Kidney glomerular epithelial cell (primary cell): Measurements from ENCODE around the gene EIF5.
"Not testable (repeated sequence)": the region's sequence is repeated elsewhere in the genome, so short reads cannot be mapped to it uniquely, and the experiment has no call there.

Source experiments
- DNase-seq: peaks from one replicate; lab custom pipeline; 2025; lab: John Stamatoyannopoulos, UW

Gene EIF5

DNA sequence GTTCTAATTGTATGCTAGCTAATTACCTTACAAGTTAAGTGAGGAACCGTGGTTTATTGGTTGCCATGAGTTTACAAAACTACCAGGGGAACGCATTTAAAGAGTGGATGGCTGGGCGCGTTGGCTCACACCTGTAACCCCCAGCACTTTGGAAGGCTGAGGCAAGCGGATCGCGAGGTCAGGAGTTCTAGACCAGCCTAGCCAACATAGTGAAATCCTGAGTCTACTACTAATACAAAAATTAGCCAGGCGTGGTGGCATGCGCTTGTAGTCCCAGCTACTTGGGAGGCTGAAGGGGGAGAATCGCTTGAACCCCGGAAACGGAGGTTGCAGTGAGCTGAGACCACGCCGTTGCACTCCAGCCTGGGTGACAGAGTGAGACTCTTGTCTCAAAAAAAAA, 2.2 kb downstream of the EIF5 start:
- no peak for DNase-seq

DNA sequence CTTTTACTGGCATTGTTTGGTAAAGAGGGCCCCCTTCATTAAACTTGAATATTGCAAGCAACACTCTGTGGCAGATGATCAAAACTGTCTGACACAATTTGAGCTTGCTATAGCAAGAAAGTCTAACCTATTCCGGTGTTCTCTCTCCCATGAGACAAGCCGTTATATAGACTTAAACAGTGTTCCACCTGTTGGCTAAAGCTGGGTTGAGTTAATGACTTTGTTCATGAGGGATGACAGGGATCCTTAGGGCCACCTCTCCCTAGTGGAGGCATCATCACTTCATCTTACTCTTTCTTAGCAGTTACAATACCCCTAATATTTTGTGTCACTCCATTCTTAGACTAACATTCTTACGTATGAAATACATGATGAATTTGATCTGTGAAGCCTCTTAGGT, 3.8 kb downstream of the EIF5 start:
- no peak for DNase-seq

DNA sequence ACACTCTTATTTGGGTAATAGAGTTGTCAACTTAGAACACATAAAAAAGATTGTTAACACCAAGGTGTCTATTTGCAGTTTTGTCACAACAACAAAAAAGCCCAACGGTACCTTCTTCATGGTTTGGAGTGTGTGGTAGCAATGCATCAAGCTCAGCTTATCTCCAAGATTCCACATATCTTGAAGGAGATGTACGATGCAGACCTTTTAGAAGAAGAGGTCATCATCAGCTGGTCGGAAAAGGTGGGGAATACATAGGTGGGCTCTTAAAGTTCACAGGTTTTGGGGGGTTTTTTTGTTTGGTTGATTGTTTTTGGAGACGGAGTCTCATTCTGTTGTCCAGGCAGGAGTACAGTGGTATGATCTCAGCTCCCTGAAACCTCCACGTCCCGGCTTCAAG, 5.5 kb downstream of the EIF5 start:
- no peak for DNase-seq

DNA sequence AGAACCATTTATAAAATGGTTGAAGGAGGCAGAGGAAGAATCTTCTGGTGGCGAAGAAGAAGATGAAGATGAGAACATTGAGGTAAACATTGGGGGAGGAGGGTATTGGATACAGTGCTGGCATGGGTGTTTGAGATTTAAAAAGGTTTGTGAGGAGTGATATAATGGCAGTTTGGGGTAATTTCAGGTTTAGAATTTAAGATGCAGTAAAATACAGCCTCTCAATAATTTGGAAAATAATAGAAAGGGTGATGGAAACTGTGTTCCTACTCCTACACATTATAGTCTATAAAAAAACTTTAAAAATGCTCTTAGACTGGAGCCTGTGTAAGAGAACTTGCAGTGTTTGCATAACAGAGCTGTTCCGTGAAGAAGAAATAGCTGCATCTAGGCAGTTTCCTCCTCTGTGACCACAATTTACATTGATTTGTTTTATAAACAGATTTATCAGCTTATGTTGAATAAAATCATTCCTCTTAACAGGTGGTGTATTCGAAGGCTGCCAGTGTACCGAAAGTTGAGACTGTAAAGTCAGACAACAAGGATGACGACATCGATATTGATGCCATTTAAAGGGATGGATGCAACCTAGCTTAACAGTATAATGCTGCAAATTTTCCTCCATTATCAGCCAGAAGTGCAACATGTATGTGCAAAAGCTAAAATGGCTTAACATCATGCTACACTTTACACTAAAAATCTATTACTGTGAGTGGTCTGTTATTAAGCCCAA, 6.6 kb downstream of the EIF5 start:
- DNase-seq = no peak

GRCh38 chr14:103341250-103342129, 7.5 kb downstream of the EIF5 start:
- no peak for DNase-seq

- DNase-seq = no peak
These were observed 9.3 kb downstream of the EIF5 start for GRCh38 chr14:103343164-103343879.

- no peak for DNase-seq
These were observed 10.1 kb downstream of the EIF5 start for GRCh38 chr14:103343905-103344797.

- DNase-seq = no peak
These were observed 12.2 kb downstream of the EIF5 start for GRCh38 chr14:103346286-103346685.

- no peak for DNase-seq
These were observed 13.2 kb downstream of the EIF5 start for GRCh38 chr14:103347091-103347815.

DNA sequence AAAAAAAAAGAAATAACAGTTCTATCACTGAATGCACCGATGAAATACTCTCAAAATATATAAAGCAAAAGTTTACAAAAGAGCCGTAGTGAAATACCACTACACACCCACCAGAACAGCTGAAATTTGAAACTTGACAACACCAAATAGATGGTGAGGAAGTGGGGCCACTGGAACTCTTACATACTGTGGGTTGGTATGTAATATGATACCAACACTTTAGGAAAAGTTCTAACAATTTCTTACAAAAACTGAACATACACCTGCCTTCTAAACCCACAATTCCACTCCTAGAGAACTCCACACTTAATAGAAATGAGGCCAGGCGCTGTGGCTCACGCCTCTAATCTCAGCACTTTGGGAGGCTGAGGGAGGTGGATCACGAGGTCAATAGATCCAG, 14.1 kb downstream of the EIF5 start:
- DNase-seq = no peak

DNA sequence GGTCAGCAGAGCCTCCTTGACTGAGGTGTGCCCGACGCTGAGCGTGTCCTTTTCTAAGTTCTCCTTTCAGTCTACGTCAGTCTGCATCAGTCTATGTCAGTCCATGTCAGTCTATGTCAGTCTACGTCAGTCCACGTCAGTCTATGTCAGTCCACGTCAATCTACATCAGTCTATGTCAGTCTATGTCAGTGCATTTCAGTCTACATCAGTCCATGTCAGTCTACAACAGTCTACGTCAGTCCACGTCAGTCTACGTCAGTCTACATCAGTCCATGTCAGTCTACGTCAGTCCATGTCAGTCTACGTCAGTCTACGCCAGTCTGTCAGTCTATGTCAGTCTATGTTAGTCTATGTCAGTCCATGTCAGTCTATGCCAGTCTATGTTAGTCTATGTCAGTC, 15.9 kb downstream of the EIF5 start:
- no peak for DNase-seq

GRCh38 chr14:103353362-103353761, 19.3 kb downstream of the EIF5 start:
- DNase-seq = no peak

DNA sequence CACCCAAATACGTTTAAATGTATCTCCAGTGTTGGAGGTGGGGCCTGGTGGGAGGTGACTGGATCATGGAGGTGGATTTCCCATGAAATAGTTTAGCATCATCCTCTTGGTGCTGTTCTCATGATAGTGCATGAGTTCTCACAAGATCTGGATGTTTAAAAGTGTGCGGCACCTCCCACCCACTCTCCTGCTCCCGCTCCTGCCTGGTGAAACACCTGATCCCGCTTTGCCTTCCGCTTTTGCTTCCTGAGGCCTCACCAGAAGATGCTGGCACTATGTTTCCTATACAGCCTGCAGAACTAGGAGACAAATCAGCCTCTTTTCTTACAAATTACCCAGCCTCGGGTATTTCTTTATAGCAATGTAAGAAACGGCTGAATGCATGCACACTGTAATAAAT, 20.1 kb downstream of the EIF5 start:
- no peak for DNase-seq

DNA sequence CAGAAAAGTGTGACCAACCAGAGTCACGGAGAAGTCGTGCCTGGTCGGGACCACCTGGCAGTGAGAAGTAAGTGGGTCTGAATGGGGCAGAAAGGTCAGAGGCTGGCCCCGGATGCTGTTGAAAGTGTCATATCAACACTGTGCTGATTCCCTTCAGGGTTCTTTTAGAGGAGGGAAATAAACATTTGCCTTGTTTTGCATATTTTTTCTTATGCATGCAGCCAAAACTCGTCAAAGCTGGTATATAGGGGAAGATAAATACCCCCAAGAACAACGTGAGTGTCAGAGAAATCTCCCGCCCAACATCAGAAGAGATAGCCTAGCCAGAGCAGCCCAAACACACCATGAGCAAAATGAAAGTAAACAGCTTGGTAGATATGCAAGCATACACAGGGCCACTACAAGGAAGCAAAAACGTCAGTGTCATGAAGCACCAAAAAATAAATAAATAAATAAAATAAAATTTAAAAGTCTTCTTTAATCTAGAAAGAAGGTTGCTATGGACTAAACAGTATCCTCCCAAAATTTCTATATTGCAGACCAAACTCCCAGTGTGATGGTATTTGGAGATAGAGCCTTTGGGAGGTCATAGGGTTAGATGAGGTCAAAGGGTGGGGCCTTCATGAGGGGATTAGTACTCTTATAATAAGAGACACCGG, 22.1 kb downstream of the EIF5 start:
- no peak for DNase-seq

- not testable (repeated sequence) for DNase-seq
These were observed 23.5 kb downstream of the EIF5 start for GRCh38 chr14:103357552-103357951.

GRCh38 chr14:103360548-103360947, 26.5 kb downstream of the EIF5 start:
- DNase-seq = no peak

GRCh38 chr14:103361867-103362266, 27.8 kb downstream of the EIF5 start:
- peak; percentile 84 for DNase-seq

- DNase-seq = no peak
These were observed 28.7 kb downstream of the EIF5 start for GRCh38 chr14:103362780-103363179.

- no peak for DNase-seq
These were observed 32.7 kb downstream of the EIF5 start for GRCh38 chr14:103366741-103367140.

- no peak for DNase-seq
These were observed 34.0 kb downstream of the EIF5 start for GRCh38 chr14:103367995-103368394.
